H1 (cell line): ENCODE data around the gene CSRP3. TPM values are rescaled to one million over a fixed set of nuclear protein-coding genes. Genes with fewer than 3 reads are reported as not detected.

Experiments
- CTCF ChIA-PET: fragments of 300-600 bp; sonication (Branson Sonifier 250); formaldehyde crosslinking; loops from one replicate; lab custom pipeline; 2021; ENCODE audit not compliant: partially characterized antibody; lab: Charles Lee
- POLR2A ChIA-PET: fragments of 300-600 bp; sonication (Branson Sonifier 250); formaldehyde crosslinking; loops from one replicate; lab custom pipeline; 2021; ENCODE audit warnings: inconsistent platforms; ENCODE audit not compliant: partially characterized antibody; lab: Charles Lee
- DNase-seq, 2 experiments: peaks; one replicate each; pipeline versions ENCODE4 v3.0.0 to v3.0.0-alpha.2; 2010 to 2022; ENCODE audit warnings: low spot score in 2 of 2, low read depth in 1 of 2, mixed read lengths in 1 of 2
- FAIRE-seq: peaks from 2 replicates; lab custom pipeline; 2011; peaks lifted over from hg19 to GRCh38; lab: Jason Lieb, UNC
- H2AFZ ChIP-seq: 2 replicates; pipeline ENCODE4 v1.8.1; 2012; ENCODE audit warnings: low read length, inconsistent platforms
- H2AK5ac ChIP-seq: 2 replicates; pipeline ENCODE4 v1.6.1; 2013; ENCODE audit warnings: low read depth, low read length
- H2BK120ac ChIP-seq: replicated peaks from 2 replicates; pipeline ENCODE3; 2013; ENCODE audit warnings: low read depth, low read length, inconsistent platforms
- H2BK12ac ChIP-seq: 2 replicates; pipeline ENCODE4 v1.6.1; 2013; ENCODE audit warnings: low read depth, low read length
- H2BK15ac ChIP-seq: 2 replicates; pipeline ENCODE4 v1.6.1; 2013; ENCODE audit warnings: low read length
- H2BK20ac ChIP-seq: 2 replicates; pipeline ENCODE4 v1.6.1; 2013; ENCODE audit warnings: low read length
- H2BK5ac ChIP-seq: 2 replicates; pipeline ENCODE4 v1.6.1; 2013; ENCODE audit warnings: low read depth, low read length
- H3K14ac ChIP-seq: 2 replicates; pipeline ENCODE4 v1.6.1; 2013; ENCODE audit warnings: inconsistent platforms; ENCODE audit not compliant: insufficient read length
- H3K18ac ChIP-seq: 2 replicates; pipeline ENCODE4 v1.6.1; 2013; ENCODE audit warnings: low read length; ENCODE audit errors: extremely low read depth
- H3K23ac ChIP-seq: 2 replicates; pipeline ENCODE4 v1.6.1; 2013; ENCODE audit warnings: inconsistent platforms; ENCODE audit not compliant: insufficient read length
- H3K23me2 ChIP-seq: 2 replicates; pipeline ENCODE4 v1.6.1; 2013; ENCODE audit warnings: low read depth, low read length
- H3K27ac ChIP-seq: 2 replicates; pipeline ENCODE4 v1.6.1; 2011; ENCODE audit warnings: low read depth, low read length, inconsistent platforms
- H3K27me3 ChIP-seq, 4 experiments: replicated peaks in 1 of 4; 1 replicate in 1 of 4; 2 replicates in 3 of 4; pipeline versions ENCODE4 v1.6.1 to v1.8.1; 2011 to 2013; ENCODE audit warnings: low read length in 3 of 4, mild to moderate bottlenecking in 3 of 4, inconsistent platforms in 2 of 4, mixed read lengths in 2 of 4, moderate library complexity in 1 of 4; ENCODE audit not compliant: control insufficient read depth in 3 of 4, insufficient read depth in 3 of 4; ENCODE audit errors: extremely low read depth in 1 of 4
- H3K36me3 ChIP-seq, 4 experiments: 2 replicates each; pipeline versions ENCODE4 v1.6.1 to v1.8.1; 2011 to 2013; ENCODE audit warnings: mild to moderate bottlenecking in 4 of 4, low read length in 3 of 4, moderate library complexity in 2 of 4, control low read depth in 1 of 4, inconsistent platforms in 1 of 4; ENCODE audit not compliant: insufficient read depth in 4 of 4, control insufficient read depth in 2 of 4
- H3K4ac ChIP-seq: replicated peaks from 2 replicates; pipeline ENCODE3; 2013; ENCODE audit warnings: low read length, low read depth, mixed read lengths, inconsistent platforms; ENCODE audit not compliant: insufficient read length
- H3K4me1 ChIP-seq, 4 experiments: replicated peaks in 1 of 4; 1 replicate in 1 of 4; 2 replicates in 3 of 4; pipeline versions ENCODE4 v1.6.1 to v1.8.1; 2011 to 2013; ENCODE audit warnings: low read length in 3 of 4, inconsistent platforms in 2 of 4, mixed read lengths in 1 of 4; ENCODE audit not compliant: insufficient read depth in 4 of 4, control insufficient read depth in 3 of 4
- H3K4me2 ChIP-seq, 2 experiments: 2 replicates each; pipeline versions ENCODE4 v1.6.1 to v1.8.1; 2011 to 2013; ENCODE audit warnings: low read depth in 2 of 2, low read length in 2 of 2, control low read depth in 1 of 2, inconsistent platforms in 1 of 2, mild to moderate bottlenecking in 1 of 2; ENCODE audit not compliant: insufficient read depth in 1 of 2
- H3K4me3 ChIP-seq, 4 experiments: fragments of 200-600, 300-600 bp in 1 of 4; sonication (generic), shearing (Covaris generic), sonication (Bioruptor Twin) in 1 of 4; 2 replicates each; pipeline versions ENCODE4 v1.5.1 to v1.8.1; 2011 to 2016; ENCODE audit warnings: low read length in 4 of 4, low read depth in 3 of 4, control low read depth in 2 of 4, inconsistent platforms in 2 of 4, mild to moderate bottlenecking in 2 of 4, mixed read lengths in 1 of 4, moderate library complexity in 1 of 4; ENCODE audit not compliant: insufficient read depth in 2 of 4; ENCODE audit errors: extremely low read depth in 1 of 4
- H3K56ac ChIP-seq: replicated peaks from 2 replicates; pipeline ENCODE3; 2013; ENCODE audit warnings: low read depth, mild to moderate bottlenecking, mixed read lengths, low read length, inconsistent platforms; ENCODE audit not compliant: insufficient read length
- H3K79me1 ChIP-seq: 2 replicates; pipeline ENCODE4 v1.6.1; 2013; ENCODE audit warnings: low read depth, low read length, control low read depth
- H3K79me2 ChIP-seq, 2 experiments: 2 replicates each; pipeline versions ENCODE4 v1.6.1 to v1.8.1; 2012 to 2013; ENCODE audit warnings: low read length in 2 of 2, mild to moderate bottlenecking in 2 of 2, inconsistent platforms in 1 of 2; ENCODE audit not compliant: insufficient read depth in 2 of 2, control insufficient read depth in 1 of 2
- H3K9ac ChIP-seq, 4 experiments: replicated peaks in 1 of 4; 1 replicate in 1 of 4; 2 replicates in 3 of 4; pipeline versions ENCODE4 v1.6.1 to v1.8.1; 2011 to 2013; ENCODE audit warnings: low read depth in 3 of 4, low read length in 3 of 4, control low read depth in 2 of 4, mild to moderate bottlenecking in 2 of 4, moderate library complexity in 2 of 4, inconsistent platforms in 1 of 4; ENCODE audit errors: extremely low read depth in 1 of 4
- H3K9me3 ChIP-seq, 2 experiments: 2 replicates each; pipeline versions ENCODE4 v1.6.1 to v1.8.1; 2012 to 2013; ENCODE audit warnings: mild to moderate bottlenecking in 2 of 2, moderate library complexity in 2 of 2, control low read depth in 1 of 2, inconsistent platforms in 1 of 2, low read depth in 1 of 2, low read length in 1 of 2, mixed read lengths in 1 of 2; ENCODE audit not compliant: insufficient read depth in 2 of 2
- H4K20me1 ChIP-seq, 2 experiments: replicated peaks in 1 of 2; 2 replicates each; pipeline versions ENCODE3 to v1.8.1; 2011 to 2013; ENCODE audit warnings: inconsistent platforms in 2 of 2, low read length in 2 of 2, mild to moderate bottlenecking in 1 of 2; ENCODE audit not compliant: insufficient read depth in 2 of 2, control insufficient read depth in 1 of 2
- H4K5ac ChIP-seq: 2 replicates; pipeline ENCODE4 v1.6.1; 2013; ENCODE audit warnings: low read length, low read depth, mixed read lengths, inconsistent platforms; ENCODE audit not compliant: insufficient read length
- H4K8ac ChIP-seq: 2 replicates; pipeline ENCODE4 v1.8.0; 2013; ENCODE audit warnings: mild to moderate bottlenecking, moderate library complexity, low read length, inconsistent platforms; ENCODE audit not compliant: insufficient read depth; ENCODE audit errors: extremely low read depth
- H4K91ac ChIP-seq: replicated peaks from 2 replicates; pipeline ENCODE3; 2013; ENCODE audit warnings: low read length, mixed read lengths, inconsistent platforms; ENCODE audit not compliant: insufficient read length
- KDM1A ChIP-seq: fragments of 200-600, 300-600 bp; sonication (generic); IDR thresholded peaks from 2 replicates; pipeline ENCODE4 v1.7.1; 2016; ENCODE audit warnings: mild to moderate bottlenecking, low read length, borderline replicate concordance
- ZNF274 ChIP-seq: IDR thresholded peaks from 2 replicates; pipeline ENCODE4 v1.7.0; 2012; ENCODE audit warnings: low read length, borderline replicate concordance; ENCODE audit errors: extremely low read depth
- polyA plus RNA-seq, 7 experiments: library from polyadenylated mRNA; depleted of rRNA in 3 of 7; stranded (reverse) in 5 of 7; unstranded in 2 of 7; fragments of >200 nt in 5 of 7; fragments of 200-250 nt in 2 of 7; gene quantifications; 1 replicate in 5 of 7; 2 replicates in 1 of 7; 4 replicates in 1 of 7; pipeline versions ENCODE4 v1.2.1 to v1.2.3, GENCODE V29; 2011 to 2013; ENCODE audit warnings: missing spikeins in 2 of 7, mixed read lengths in 2 of 7
- total RNA-seq: library from RNA; stranded (reverse); fragmentation: NEBNext Ultra II Directional; extraction: Animal tissue kit (Norgen Biotek cat#: 25700); gene quantifications from 2 replicates; pipeline ENCODE4 v1.2.1, GENCODE V29; 2021

Gene CSRP3
- total and polyA plus RNA-seq, 2 of the 8 experiments (the other 6 are each of a cell fraction or from before 2014, with no cell fraction given), result not detected

DNA sequence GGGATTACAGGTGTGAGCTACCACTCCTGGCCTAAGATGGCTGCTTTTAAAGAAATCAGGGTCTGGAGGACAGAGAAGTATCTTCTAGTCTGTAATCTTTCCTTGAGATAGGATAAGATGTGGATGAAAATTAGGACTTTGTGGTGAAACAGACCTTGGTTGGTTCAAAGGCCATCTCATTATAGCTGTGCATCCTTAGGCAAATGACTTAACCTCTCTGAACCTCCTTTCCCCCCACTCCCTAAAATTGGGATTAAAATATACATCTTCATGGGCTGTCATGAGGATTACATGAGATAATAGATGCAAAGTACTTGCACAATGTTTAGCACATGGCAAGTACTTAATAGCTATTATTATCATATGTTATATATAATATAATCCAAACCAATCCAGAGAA lies 49.8 kb upstream of the CSRP3 start:
- ChIA-PET CTCF (interaction anchor here (0.6 to 1.5 kb wide), 4 partner anchors 8 to 1071 kb away, joined by 3 to 6 read pairs (median 4); no protein-coding TSS in a partner anchor), POLR2A (no interaction called here)
- no peak overlapping the region for H2BK12ac ChIP-seq
- no peak overlapping the region for H2BK15ac ChIP-seq
- H3K23me2 ChIP-seq, result no peaks in the 10 kb centered on the region
- H3K4ac ChIP-seq, result no peak overlapping the region
- FAIRE-seq, result no peak
- no peak overlapping the region for H2AFZ ChIP-seq
- H3K4me3 ChIP-seq, result no peak overlapping the region
- no peak overlapping the region for H3K14ac ChIP-seq
- H2BK120ac ChIP-seq, result no peak overlapping the region
- H3K4me2 ChIP-seq, result no peak overlapping the region
- no peak overlapping the region for H3K23ac ChIP-seq
- no peaks in the 10 kb centered on the region for H4K20me1 ChIP-seq
- no peak overlapping the region for H3K18ac ChIP-seq
- H3K27me3 ChIP-seq, result no peaks in the 10 kb centered on the region; a peak in 1 of 7 replicates
- no peak for DNase-seq
- no peak overlapping the region for H3K56ac ChIP-seq
- H2AK5ac ChIP-seq, result no peak overlapping the region
- H3K79me1 ChIP-seq, result no peaks in the 10 kb centered on the region
- H2BK5ac ChIP-seq, result no peak overlapping the region
- no peak overlapping the region for H4K5ac ChIP-seq
- H3K79me2 ChIP-seq, result no peaks in the 10 kb centered on the region
- no peak overlapping the region for H2BK20ac ChIP-seq
- H3K4me1 ChIP-seq, result no peaks in the 10 kb centered on the region
- no peak overlapping the region for H3K27ac ChIP-seq
- H3K9me3 ChIP-seq, result peaks cover 0 to 5% of the 10 kb centered on the region in 2 experiments; a peak in 2 of 4 replicates
- no peaks in the 10 kb centered on the region for H3K36me3 ChIP-seq
- TF ChIP-seq ZNF274, result no peak
- peak; percentile 65; the same call in 1 of the 2 replicates for TF ChIP-seq KDM1A
- no peak overlapping the region for H3K9ac ChIP-seq
- H4K8ac ChIP-seq, result no peak overlapping the region
- no peak overlapping the region for H4K91ac ChIP-seq
